Measurements from ENCODE around the gene RHOV.

GRCh38 chr15:40904552-40905201 lies 30.6 kb upstream of the RHOV start:
- TF ChIP-seq, protein P1, sequence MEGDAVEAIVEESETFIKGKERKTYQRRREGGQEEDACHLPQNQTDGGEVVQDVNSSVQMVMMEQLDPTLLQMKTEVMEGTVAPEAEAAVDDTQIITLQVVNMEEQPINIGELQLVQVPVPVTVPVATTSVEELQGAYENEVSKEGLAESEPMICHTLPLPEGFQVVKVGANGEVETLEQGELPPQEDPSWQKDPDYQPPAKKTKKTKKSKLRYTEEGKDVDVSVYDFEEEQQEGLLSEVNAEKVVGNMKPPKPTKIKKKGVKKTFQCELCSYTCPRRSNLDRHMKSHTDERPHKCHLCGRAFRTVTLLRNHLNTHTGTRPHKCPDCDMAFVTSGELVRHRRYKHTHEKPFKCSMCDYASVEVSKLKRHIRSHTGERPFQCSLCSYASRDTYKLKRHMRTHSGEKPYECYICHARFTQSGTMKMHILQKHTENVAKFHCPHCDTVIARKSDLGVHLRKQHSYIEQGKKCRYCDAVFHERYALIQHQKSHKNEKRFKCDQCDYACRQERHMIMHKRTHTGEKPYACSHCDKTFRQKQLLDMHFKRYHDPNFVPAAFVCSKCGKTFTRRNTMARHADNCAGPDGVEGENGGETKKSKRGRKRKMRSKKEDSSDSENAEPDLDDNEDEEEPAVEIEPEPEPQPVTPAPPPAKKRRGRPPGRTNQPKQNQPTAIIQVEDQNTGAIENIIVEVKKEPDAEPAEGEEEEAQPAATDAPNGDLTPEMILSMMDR (IDR thresholded peaks at IDR 0.05; ENCODE audit: poor library complexity, severe bottlenecking) = no peak
- TF ChIP-seq, protein P2, sequence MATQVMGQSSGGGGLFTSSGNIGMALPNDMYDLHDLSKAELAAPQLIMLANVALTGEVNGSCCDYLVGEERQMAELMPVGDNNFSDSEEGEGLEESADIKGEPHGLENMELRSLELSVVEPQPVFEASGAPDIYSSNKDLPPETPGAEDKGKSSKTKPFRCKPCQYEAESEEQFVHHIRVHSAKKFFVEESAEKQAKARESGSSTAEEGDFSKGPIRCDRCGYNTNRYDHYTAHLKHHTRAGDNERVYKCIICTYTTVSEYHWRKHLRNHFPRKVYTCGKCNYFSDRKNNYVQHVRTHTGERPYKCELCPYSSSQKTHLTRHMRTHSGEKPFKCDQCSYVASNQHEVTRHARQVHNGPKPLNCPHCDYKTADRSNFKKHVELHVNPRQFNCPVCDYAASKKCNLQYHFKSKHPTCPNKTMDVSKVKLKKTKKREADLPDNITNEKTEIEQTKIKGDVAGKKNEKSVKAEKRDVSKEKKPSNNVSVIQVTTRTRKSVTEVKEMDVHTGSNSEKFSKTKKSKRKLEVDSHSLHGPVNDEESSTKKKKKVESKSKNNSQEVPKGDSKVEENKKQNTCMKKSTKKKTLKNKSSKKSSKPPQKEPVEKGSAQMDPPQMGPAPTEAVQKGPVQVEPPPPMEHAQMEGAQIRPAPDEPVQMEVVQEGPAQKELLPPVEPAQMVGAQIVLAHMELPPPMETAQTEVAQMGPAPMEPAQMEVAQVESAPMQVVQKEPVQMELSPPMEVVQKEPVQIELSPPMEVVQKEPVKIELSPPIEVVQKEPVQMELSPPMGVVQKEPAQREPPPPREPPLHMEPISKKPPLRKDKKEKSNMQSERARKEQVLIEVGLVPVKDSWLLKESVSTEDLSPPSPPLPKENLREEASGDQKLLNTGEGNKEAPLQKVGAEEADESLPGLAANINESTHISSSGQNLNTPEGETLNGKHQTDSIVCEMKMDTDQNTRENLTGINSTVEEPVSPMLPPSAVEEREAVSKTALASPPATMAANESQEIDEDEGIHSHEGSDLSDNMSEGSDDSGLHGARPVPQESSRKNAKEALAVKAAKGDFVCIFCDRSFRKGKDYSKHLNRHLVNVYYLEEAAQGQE (IDR thresholded peaks at IDR 0.05; ENCODE audit: borderline replicate concordance) = no peak
- TF ChIP-seq EP300 (conservative IDR thresholded peaks at IDR 0.05; ENCODE audit: poor library complexity, severe bottlenecking) = no peak
- no peak for TF ChIP-seq EZH2 (IDR thresholded peaks at IDR 0.05; ENCODE audit: borderline replicate concordance, insufficient read depth, low read length, poor library complexity, severe bottlenecking)
- no peak for TF ChIP-seq SMC3 (conservative IDR thresholded peaks at IDR 0.05; ENCODE audit: poor library complexity)
- TF ChIP-seq POLR2AphosphoS5 (IDR thresholded peaks at IDR 0.05) = no peak
- no peak for TF ChIP-seq MXI1 (conservative IDR thresholded peaks at IDR 0.05; ENCODE audit: poor library complexity, severe bottlenecking)
